Activated CD8-positive, alpha-beta memory T cell treated with anti-CD3 and anti-CD28 coated beads, Interleukin-2, amount 50 U/mL, for 1 hour (primary cell): Measurements from ENCODE around the gene AKNAD1.

Source experiments
- DNase-seq: peaks from one replicate; pipeline ENCODE4 v3.0.0-alpha.2; 2020; ENCODE audit errors: extremely low read depth

AKNAD1 gene

DNA sequence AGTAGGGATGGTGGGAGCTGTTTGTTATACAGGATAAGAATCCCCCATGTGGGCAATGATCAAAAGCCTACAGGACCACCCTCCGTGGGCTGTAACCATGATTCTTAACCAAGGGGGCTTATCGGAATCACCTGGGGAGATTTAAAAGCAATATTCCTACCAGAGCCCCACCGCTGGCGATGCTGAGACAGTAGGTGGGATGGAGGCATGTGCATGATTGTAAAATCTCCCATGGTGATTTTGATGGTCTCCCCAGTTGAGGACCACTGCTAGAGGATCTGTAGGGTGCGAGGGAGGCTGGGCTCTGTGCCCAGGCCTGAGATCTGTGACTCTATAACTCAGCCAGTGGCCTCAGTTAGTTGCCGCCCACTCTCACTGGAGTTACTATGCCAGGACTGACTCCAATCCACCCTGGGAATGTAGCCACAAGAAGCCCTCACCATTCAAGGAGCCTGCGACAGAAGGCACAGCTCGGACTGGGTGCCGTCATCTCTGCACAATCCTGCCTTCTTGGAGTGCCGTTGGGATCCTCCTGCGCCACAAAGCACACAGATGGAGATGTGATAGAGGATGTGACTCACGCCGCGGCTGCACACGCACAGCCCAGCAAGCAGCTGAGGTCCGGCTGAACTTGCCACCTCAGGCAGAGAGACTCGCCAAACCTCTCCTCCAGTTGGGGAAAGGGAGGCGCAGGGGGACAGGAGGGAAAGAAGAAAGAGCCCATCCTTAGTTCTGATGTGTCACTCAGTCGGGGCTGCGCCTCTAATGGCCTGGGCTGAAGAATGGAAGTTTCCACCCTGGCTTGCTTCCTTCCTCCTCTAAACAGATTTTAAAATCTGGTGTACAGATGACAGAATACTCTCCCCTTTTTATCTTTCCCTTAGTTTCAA is 26.5 kb downstream of the AKNAD1 start:
- DNase-seq: no peak

DNA sequence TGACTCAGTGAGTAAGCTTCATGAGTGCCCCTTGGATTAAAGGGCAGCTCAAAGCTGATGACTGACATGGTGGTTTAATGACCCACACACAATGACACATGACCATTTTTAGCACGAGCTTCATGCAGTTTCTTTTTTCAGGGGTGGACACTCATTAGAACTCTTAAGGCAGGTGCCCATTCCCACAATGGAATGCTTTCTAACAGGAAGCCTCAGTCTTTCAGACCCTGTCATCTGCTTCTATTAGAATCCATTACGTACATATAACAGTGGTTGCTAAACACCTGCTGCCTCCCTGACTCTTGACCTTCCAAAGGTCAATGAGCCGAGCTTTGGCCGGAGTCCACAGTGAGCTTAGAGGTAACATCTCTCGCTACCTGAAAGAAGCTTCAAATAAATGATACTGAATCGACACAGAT is 27.4 kb downstream of the AKNAD1 start:
- no peak for DNase-seq

DNA sequence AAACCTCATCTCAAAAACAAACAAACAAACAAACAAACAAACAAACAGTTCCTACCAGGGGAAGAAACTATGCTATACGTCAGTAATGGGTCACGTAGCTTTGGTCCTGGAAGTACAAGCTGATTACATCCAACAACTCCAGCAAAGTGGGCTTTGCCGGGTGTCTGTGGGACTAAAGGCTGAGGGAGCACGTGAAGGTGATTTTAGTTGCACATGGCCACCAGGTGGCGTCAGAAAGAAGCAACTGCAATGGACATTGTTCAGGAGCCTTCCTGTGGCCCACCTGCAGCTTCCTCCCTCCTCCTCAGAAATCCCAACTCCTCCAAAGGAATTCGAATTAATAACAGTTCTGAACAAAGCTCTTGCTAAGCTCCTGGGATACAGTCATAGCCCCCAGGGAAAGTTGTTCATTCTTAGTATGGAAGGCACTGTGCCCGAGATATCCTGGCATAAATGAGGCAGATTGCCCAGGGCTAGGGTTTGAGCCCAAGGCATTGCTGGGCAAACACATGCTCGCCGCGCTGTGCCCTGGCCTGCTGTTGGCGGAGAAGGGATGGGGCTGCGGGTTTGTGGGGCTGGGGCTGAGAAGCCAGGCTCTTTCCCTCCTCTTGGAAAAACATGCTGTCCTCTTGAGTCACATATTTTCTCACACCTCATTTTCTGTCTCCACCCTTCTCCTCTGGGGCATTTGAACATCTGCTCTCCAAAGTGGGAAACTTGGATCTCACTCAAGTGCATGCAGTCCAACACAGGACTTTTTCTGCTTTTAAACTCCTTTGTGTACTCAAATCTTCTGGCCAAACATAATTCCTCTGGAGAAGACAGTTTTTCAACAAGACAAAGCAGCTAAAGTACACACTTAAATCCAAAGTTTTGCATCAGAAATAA is 28.6 kb downstream of the AKNAD1 start:
- DNase-seq: peak; percentile 40

DNA sequence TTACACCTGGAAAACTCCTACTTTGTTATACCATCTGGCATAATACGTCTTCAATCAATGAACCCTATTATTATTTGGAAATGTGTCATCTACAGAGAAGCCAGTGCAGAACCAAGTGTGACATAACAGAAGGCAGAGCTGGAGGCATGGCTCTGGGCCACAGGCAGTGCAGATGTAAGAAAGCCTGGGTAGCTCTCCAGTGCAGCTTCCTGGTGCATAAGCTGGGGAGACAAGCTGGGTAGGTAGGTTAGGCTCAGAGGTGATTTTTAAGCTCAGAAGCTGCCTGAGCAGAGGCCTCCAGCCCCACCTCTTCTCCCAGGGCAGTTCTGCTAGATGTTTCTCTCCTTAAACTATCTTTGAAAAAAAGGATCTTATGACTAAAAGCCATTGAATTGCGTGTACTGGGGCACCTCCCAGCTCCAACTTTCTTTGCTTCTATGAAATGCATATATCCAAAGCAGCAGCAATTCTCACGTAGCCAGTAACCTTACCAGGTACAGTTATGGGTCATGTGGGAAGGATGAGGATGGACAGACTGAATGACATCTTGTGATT is 30.7 kb downstream of the AKNAD1 start:
- DNase-seq: no peak

DNA sequence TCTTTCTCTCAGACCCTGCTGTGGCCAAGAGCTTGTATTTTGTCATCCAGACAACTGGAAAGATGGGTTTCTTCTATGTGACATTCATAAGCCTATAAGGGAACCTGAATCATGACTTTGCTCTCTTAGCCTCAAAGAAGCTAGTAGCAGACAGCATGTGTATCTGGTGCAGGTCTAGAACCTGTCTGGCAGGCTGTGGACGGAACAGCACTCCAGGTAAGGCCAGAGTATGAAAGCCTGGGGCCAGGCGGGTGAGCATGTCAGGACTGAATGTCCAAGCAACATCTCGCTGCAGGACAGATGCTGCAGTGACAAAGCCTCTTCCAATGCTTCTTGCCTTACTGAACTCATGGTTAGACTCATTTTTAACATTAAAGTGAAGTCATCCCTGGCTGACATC is 32.8 kb downstream of the AKNAD1 start:
- no peak for DNase-seq

DNA sequence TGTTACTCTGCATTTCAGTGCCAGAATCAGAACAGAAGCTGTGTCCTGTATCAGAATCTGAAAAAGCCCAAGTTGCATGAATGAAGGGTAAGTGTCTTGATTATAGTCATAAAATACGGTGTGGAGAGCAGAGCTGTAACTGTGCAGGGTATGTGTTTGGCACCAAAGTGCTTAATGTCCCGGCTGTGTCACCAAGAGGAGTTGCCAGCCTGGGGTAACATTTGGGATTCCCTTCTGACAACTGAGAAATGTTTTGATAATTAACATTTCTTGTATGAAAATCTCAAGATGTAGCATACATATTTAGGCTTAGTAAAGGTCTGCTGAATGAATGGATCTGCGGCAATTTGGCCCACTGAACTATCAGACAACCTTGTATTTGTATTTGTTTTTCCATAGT is 33.3 kb downstream of the AKNAD1 start:
- DNase-seq: no peak

DNA sequence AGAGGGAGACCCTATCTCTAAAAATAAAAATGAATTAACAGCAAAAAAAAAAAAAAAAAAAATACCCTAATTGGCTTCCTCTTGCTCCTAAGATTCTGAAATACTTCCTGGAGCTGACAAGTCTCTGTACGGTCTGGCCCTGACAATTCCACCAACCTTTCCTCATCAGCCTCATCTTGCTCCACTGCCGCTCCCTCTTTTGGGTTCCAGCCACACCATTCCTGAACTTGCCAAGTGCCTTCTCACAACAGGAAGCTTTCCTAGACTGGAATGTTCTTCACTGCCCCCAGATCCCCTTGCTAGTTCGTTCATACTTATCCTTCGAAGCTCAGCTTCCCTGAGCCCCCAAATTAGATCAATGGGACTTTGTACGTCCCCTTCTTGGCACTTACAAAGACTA is 37.0 kb downstream of the AKNAD1 start:
- no peak for DNase-seq

DNA sequence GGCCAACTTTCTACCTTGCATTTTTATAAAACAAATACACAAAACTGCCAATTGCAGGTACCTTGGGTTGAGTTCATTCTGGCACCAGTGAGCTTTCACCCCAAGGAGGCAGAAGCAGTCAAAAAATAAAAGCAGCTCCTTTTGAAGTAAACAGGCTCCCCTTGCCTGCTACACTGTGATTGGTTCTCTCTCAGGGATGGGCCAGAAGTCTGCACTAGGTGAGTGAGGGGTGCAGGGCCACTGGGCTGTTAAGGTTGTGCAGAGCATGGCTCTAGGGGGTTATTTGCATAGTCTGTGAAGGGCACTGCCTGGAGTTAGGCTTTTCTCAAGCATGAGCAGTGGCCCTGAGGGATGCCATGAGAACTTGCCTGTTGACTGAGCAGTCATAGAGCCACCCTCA is 39.1 kb downstream of the AKNAD1 start:
- DNase-seq: no peak

DNA sequence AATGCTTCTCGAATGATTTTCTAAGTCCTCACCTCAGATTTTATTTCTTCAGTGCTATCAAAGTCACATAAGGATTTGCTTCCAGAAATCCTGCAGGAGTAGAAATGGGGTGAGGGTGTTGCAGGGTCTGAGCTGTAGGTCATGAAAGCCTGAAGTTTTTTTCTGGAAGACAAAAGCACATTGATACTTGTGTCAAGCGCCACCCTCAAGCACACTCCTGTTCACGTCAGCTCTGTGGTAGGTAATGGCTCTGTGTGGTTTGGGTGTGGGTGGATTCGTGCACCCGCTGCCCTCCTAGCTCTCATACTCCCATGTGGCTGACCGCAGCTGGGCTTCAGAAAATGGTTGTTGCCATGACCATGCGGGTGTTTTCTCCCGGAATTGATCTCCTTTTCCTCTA is 39.9 kb downstream of the AKNAD1 start:
- DNase-seq: no peak

DNA sequence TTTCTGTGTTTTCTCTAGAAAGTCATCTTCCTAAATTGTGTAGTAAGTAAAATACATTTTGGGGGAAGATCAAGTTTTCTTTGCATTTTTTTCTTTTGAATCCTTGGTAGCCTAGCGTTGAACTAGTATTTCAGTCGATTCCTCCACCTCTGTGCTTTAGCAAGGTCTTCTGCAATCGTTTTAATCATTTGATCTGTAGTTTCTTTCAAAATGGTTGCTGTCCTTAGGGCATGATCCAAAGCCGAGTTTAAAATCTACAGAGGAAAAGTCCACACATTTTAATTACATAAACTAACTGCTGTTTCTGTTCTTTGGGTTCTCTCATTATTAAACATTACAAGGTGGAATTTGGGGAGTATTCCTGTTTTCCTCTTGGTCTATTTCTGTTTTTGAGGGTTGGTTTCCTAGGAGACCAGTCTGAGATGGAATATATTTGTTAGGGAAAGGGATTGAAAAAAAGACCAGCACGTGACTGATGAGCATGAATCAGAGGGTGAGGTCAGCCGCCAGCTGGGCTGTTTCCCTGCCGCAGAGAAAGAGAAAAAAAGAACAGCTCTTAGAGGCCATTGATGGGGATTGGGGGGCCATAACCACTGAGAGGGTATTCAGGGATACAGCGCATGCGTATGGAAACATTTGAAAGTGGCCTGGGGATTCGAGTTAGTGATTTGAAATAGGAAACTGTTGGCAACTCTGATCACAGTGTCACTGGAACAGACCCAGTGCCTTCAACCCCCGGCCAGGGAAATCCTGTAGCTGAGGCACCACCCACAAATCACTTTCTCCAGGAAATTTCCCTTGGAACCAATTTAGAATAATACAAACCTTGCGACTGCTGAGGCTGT is 40.6 kb downstream of the AKNAD1 start:
- DNase-seq: no peak

DNA sequence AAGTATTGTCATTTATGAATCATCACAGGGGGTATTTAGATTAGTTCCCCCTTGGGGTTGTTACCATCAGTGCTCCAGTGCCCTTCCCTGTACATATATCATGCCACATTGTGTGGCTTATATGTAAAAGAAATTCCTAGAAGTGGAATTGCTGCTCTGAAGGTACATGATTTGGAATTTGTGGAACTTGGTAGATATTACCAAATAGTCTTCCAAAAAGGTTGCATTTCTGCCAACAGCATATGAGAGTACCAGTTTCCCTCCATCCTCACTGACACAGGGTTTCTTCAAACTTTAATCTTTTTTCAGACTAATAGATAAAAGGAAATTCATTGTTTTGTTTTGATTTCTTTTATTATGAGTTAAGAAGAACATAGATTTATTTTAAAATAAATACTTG is 41.3 kb downstream of the AKNAD1 start:
- DNase-seq: no peak

DNA sequence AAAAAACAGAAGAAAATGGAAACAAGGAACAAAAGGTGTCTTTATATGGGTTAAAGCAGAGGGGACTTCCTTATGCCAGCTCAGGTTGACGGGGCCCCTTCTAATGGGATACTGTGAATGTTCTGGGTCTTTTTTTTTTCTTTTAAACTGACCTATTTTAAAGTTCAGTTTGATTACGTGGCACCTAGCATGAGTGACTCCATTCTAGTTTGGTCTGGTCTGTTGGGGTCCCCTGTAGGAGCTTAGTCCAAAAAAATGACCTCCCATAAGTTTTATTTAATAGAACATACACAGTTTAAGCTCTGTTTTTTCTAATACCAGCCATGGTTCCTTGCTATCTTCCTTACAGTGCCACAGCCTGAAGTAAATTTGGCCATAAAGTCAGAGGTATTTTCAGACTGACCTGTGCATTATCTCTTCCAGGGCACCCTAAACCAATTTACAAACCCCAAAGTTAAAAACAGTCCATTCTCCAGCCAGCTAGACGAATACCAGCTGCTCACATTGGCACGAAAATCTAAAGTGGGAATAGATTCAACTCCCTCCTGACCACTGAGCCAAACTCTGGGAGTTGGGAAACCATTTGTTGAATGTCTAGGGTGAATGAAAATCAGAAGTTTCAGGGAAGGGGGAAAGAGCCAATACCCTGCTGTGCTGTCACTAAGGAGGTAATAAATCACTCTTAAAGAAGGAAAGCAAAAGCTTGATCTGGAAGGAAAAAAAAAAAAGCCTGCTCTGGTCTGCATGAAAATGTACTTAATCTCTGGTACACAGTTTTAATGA is 42.4 kb downstream of the AKNAD1 start:
- no peak for DNase-seq

DNA sequence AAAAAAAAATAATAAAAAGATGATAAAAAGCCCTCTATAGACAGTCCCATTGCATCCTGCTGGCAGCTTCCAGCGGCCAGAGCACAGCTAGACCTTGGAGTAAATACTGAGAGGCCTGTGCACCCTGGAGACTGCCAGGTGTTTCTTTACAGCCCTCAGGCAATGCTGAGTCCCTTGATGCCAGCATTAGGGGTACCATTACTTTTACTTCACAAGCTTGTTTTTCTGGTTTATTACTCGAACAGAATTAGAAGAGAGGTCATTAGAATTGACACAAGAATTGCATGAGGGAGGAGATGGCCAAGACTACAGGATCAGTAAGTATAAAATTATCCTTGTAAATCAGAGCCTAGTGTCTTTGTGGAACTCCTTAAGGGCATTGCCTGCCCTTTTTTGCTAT is 43.6 kb downstream of the AKNAD1 start:
- no peak for DNase-seq

DNA sequence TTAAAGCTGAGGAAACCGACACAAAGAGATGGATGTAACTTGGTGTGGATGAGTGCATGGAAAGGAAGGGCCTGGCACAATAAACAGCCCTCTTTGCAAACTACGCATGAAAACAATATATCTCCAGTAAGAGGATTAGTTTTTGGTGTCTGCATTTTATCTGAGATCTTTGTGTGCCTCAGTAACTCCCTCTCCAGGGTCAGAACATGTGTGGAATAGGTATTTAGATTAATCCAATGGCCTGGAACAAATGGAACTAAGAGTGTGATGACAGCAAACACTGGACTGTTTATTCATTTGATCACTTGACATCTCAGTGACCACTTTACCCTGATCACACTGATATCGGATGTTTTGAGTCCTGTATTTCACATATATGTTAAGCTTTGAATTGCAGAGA is 45.3 kb downstream of the AKNAD1 start:
- no peak for DNase-seq

DNA sequence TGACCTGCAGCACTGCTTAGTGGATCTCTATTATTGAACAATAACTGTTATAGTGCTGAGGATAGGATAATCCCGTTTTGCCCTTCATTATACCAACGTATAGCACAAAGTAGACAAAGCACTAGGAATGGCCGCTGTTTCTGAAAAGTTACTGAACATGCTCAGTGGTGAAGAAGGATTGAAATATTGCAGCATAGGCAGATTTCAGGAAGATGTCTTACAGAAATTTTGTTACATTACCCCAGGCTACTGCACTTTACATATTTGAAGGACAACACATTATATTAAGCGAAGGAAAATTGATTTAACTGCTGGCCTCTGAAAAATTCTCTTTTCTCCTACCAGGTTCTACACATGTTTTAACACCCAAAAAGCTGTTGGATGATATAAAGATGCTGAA is 48.5 kb downstream of the AKNAD1 start:
- DNase-seq: no peak

DNA sequence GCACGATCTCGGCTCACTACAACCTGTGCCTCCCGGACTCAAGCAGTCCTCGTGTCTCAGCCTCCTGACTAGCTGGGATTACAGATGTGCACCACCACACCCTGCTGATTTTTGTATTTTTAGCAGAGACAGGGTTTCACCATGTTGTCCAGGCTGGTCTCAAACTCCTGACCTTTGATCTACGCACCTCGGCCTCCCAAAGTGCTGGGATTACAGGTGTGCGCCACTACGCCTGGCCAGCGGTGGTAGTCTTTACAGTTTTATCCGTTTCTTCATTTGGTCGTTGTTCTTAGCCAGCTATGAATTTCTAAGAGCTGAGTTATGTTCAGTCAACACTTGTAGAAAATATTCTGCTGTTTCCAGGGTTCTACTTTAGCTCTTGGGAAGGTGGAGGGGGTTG is 53.3 kb downstream of the AKNAD1 start:
- DNase-seq: no peak

DNA sequence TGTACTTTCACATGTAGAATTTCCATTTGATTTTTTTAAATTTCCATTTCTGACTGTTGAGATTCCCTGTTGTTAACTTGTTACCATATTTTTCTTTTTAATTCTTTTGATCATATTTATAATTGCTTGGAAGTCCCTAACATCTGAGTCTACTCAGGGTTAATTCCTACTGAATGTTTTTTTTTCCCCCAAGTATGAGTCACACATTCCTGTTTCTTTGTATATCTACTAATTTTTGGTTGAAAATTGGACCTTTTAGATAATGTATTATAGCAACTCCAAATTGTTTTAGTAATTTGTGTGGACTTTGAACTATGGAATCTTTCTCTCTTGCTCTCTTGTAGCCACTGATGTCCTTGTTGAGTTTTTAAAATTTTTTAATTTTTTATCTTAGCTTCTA is 55.8 kb downstream of the AKNAD1 start:
- no peak for DNase-seq

DNA sequence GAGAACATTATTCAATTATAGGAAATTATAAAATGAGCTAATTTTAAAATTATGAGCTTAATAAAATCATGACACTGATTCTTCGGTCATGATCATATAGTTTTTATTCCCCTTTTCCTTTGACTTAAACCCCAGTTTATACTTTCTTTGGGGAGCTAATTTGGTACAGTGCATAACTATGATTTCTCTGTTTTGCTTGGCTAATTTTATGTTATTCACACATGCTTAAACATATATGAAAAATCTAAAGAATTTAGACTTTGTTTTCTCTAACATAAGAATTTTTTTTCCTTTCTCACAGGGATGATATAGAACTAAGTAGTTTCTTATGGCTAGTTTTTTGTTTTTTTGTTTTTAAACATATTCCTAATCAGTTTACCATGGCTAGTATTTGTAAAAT is 57.9 kb downstream of the AKNAD1 start:
- no peak for DNase-seq

DNA sequence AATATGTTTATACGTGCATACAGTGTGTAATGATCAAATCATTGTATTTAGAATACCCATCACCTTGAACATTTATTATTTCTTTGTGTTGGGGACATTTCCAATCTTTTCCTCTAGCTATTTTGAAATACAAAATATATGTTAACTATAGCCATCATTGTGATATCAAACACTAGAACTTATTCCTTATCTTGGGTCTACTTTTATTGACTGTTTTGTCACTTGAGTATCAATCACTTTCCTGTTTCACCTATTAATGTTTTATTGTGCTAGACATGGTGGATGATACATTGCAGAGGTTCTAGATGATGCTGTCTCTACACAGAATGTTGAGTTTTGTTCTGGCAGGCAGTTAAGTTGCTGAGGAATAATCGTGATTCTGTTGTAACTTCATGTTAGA is 64.5 kb downstream of the AKNAD1 start:
- DNase-seq: no peak

DNA sequence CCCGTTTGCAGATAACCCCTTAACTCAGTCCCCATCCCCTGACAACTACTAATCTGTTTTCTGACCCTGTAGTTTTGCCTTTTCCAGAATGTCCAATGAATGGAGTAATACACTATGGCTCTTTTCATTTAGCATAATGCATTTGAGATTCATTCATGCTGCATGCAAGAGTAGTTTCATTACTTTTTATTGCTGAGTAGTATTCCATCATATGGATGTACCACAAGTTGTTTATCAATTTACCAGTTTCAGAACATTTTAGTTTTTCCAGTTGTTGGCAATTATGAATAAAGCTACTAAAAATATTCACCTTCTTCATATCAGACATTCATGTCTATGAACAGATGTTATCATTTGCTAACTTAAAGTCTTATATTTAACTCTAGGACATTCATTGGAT is 65.1 kb downstream of the AKNAD1 start:
- DNase-seq: no peak

DNA sequence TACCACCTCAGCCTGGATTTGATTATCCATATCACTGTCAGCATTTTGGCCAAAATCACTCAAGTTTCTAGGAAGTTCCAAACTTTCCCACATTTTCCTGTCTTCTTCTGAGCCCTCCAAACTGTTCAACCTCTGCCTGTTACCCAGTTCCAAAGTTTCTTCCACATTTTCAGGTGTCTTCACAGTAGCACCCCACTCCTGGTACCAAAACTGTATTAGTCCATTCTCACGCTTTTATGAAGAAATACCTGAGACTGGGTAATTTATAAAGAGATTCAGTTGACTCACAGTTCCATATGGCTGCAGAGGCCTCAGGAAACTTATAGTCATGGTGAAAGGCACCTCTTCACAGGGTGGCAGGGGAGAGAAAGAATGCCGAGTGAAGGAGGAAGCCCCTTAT is 71.0 kb downstream of the AKNAD1 start:
- DNase-seq: no peak
